ENCODE data around the gene PGA3.

DNA sequence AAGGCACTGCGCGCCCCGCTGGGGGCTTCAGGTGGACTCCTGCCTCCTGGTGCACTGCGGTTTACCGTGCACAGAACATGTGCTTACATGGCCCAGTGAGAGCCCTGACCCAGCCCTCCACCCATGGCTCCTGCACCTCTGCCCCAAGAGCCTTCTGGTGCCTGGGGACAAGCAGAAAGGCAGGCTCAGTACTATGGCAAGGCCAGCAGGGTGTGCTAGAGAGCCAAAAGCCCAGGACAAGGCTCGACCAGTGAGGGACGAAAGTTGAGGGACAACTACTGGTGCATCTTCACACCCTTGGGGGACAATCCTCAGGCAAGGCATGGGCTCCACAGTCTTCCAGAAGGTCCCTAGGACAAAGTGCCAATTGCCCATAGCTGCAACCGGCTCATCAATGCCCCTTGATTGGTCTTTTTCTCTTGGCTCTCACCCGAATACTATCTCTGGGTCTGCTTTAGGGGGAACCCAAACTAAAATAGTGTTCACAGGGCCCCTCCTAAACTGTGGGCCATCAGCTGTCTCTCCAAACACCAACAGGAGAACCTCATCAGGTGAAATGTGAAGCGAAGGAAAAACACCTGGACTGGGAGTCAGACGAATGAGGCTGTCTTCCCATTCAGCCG lies 51.2 kb downstream of the PGA3 start:
- TF ChIP-seq ZNF274 (IDR thresholded peaks at IDR 0.05; ENCODE audit: low read depth, low read length) (no peak), YY1 (IDR thresholded peaks at IDR 0.05; ENCODE audit: insufficient read depth, insufficient read length) (no peak), SUZ12 (IDR thresholded peaks at IDR 0.05; ENCODE audit: extremely low read depth, insufficient read depth, insufficient read length) (no peak)

Measured in NT2/D1 (cell line).